Stomach (tissue), 9 donors: ENCODE measurements around the gene PPP1R1B. TPM values are rescaled to one million over a fixed set of nuclear protein-coding genes. Genes with fewer than 3 reads are reported as not detected.

Experiments used
- DNase-seq, 2 donors: peaks; one replicate each; pipeline versions ENCODE4 v3.0.0 to v3.0.0-alpha.2; 2013 to 2019
- H3K27ac ChIP-seq, 5 donors: fragments of 200-600 bp in 4 of 5; sonication (generic) in 4 of 5; one replicate each; pipeline ENCODE4 v1.5.1; 2013 to 2019; ENCODE audit warnings: mild to moderate bottlenecking in 1 of 5, moderate library complexity in 1 of 5
- H3K27me3 ChIP-seq, 3 donors: fragments of 200-600 bp; sonication (generic); one replicate each; pipeline ENCODE4 v1.5.1; 2017 to 2019; ENCODE audit warnings: mixed run types in 1 of 3
- H3K36me3 ChIP-seq, 4 donors: fragments of 200-600 bp; sonication (generic); 1 replicate in 3 of 4; 2 replicates in 1 of 4; pipeline ENCODE4 v1.5.1; 2016 to 2019
- H3K4me1 ChIP-seq, 4 donors: fragments of 200-600 bp; sonication (generic); one replicate each; pipeline ENCODE4 v1.5.1; 2016 to 2019
- H3K4me3 ChIP-seq, 4 donors: fragments of 200-600 bp; sonication (generic) in 3 of 4; one replicate each; pipeline ENCODE4 v1.5.1; 2016 to 2019; ENCODE audit warnings: mild to moderate bottlenecking in 1 of 4
- H3K9me3 ChIP-seq, 4 donors: fragments of 200-600 bp; sonication (generic); one replicate each; pipeline ENCODE4 v1.5.1; 2016 to 2019
- EP300 ChIP-seq: sonication (generic); formaldehyde crosslinking; IDR thresholded peaks from one replicate; pipeline ENCODE4 v1.6.1; 2017; ENCODE audit warnings: antibody characterized with exemption
- POLR2A ChIP-seq, 4 donors: fragments of 450-650 bp; IDR thresholded peaks; one replicate each; pipeline ENCODE4 v1.6.1; 2016; ENCODE audit warnings: antibody characterized with exemption in 4 of 4, control low read depth in 2 of 4, mild to moderate bottlenecking in 1 of 4, moderate library complexity in 1 of 4
- POLR2AphosphoS5 ChIP-seq, 3 donors: sonication (generic); formaldehyde crosslinking; IDR thresholded peaks; one replicate each; pipeline ENCODE4 v1.6.1; 2016; ENCODE audit warnings: antibody characterized with exemption in 3 of 3
- WGBS, 5 donors: extraction: QIAGEN DNeasy Blood & Tissue Kit in 3 of 5; methylation state at CpG; one replicate each; pipeline versions ENCODE4 v1.1.5 to v1.1.7; 2013 to 2018; 5-methylcytosine and 5-hydroxymethylcytosine counted together
- intact Hi-C: fragments of 100-400 bp; cut with DNase I; formaldehyde crosslinking; loops from one replicate; pipeline ENCODE4 v1.15.1; 2023; ENCODE audit warnings: low total_unique reads
- polyA plus RNA-seq, 3 donors: library from polyadenylated mRNA; stranded (reverse); fragments of 200-250 nt; gene quantifications; one replicate each; pipeline ENCODE4 v1.2.3, GENCODE V29; 2013
- total RNA-seq, 5 donors: library from RNA; depleted of rRNA; stranded (reverse); fragments of >200 nt; gene quantifications; one replicate each; pipeline versions ENCODE4 v1.1.0 to v1.2.3, GENCODE V29; 2014 to 2016
- TF ChIP-seq, protein P1 (sequence below), 7 experiments: fragments of 450-650 bp in 4 of 7; fragments of 200-600 bp in 3 of 7; sonication (generic) in 3 of 7; IDR thresholded peaks; one replicate each; pipeline ENCODE4 v1.5.1; 2016 to 2019; ENCODE audit warnings: antibody characterized with exemption in 7 of 7, control low read depth in 2 of 7, mild to moderate bottlenecking in 1 of 7
- donor health status: healthy with polysubstance abuse.
- donor health status: Bipolar disorder and iron deficiency.
- donor health status: healthy.

PPP1R1B gene
- total and polyA plus RNA-seq, 8 donors: 0.58 to 279 (median 10.3) TPM

DNA sequence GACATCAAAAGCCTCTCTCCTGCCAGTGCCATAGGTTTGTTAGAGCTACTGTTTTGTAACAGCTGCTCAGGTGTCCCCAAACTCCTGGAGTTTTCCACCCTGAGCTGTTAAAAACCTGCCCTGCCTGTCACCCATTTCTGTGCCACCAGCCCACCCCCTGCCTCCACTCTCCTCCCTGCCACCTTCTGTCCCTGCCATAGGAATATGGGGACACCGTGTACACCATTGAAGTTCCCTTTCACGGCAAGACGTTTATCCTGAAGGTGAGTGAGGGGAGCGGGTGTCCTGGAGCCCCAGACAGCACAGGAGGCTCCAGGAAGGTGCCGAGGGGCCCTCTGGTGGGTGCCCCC lies 33.2 kb downstream of the PPP1R1B start:
- WGBS, 5 donors: 60 to 86% (median 81%) methylated on average over 5 of the region's 5 CpGs
- peak overlapping the region in 4 of 5 donors; percentile 21 to 82 (median 67) for H3K27ac ChIP-seq
- intact Hi-C loops: no loop called here
- peaks cover 0 to 4% (median 0%) of the 10 kb centered on the region in 3 donors for H3K27me3 ChIP-seq
- no peak for TF ChIP-seq POLR2AphosphoS5 (IDR thresholded peaks at IDR 0.05)
- TF ChIP-seq EP300: no peak
- TF ChIP-seq POLR2A (IDR thresholded peaks at IDR 0.05): no peak
- TF ChIP-seq, protein P1, sequence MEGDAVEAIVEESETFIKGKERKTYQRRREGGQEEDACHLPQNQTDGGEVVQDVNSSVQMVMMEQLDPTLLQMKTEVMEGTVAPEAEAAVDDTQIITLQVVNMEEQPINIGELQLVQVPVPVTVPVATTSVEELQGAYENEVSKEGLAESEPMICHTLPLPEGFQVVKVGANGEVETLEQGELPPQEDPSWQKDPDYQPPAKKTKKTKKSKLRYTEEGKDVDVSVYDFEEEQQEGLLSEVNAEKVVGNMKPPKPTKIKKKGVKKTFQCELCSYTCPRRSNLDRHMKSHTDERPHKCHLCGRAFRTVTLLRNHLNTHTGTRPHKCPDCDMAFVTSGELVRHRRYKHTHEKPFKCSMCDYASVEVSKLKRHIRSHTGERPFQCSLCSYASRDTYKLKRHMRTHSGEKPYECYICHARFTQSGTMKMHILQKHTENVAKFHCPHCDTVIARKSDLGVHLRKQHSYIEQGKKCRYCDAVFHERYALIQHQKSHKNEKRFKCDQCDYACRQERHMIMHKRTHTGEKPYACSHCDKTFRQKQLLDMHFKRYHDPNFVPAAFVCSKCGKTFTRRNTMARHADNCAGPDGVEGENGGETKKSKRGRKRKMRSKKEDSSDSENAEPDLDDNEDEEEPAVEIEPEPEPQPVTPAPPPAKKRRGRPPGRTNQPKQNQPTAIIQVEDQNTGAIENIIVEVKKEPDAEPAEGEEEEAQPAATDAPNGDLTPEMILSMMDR (IDR thresholded peaks at IDR 0.05): no peak
- DNase-seq: no peak
- H3K4me1 ChIP-seq: peaks cover 43 to 61% (median 54%) of the 10 kb centered on the region in 4 donors
- no peaks in the 10 kb centered on the region for H3K9me3 ChIP-seq
- peaks cover 21 to 81% (median 74%) of the 10 kb centered on the region in 4 donors for H3K36me3 ChIP-seq
- no peak overlapping the region for H3K4me3 ChIP-seq

DNA sequence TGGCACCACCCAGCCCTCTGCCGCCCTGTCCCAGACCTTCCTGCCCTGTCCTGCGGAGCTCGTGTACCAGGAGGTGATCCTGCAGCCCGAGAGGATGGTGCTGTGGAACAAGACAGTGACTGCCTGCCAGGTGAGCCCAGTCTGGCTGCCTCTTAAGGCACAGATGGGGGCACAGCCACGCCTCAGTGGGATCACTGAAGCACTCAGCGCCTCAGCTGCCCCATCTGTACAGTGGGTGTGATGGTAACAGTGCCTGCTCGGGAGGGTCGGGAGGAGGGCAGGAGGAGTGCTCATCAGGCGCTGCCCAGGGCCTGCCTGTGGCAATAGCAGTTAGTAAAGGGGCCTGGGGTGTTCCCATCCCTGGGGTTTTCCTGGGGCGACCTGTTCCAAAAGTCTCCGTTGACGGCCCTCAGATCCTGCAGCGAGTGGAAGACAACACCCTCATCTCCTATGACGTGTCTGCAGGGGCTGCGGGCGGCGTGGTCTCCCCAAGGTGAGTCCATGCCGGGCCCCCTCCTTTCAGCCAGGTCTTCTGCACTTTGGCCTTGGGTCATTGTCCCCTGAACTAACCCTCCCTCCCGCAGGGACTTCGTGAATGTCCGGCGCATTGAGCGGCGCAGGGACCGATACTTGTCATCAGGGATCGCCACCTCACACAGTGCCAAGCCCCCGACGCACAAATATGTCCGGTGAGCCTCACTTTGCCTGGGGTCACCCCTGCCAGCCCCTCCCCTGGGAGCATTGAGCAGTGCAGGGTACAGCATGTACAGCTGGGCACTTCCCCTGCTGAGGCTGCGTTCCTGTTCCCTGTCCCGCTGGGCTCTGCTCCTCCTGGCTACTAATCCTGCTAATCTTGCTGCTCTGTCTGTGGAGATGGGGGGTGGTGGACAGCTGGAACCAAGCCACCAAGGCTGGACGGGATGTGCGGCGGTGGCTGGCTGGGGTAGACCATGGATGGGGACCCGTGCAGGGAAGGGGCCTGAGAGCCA lies 33.9 kb downstream of the PPP1R1B start:
- no peak overlapping the region for H3K4me3 ChIP-seq
- peaks cover 21 to 74% (median 72%) of the 10 kb centered on the region in 4 donors for H3K36me3 ChIP-seq
- peak overlapping the region in 3 of 5 donors; percentile 79 to 82 (median 81) for H3K27ac ChIP-seq
- peaks cover 0 to 11% (median 0%) of the 10 kb centered on the region in 3 donors for H3K27me3 ChIP-seq
- intact Hi-C loops: no loop called here
- TF ChIP-seq, protein P1 (IDR thresholded peaks at IDR 0.05): no peak
- TF ChIP-seq POLR2AphosphoS5 (IDR thresholded peaks at IDR 0.05) (no peak), EP300 (no peak), POLR2A (IDR thresholded peaks at IDR 0.05) (no peak)
- H3K9me3 ChIP-seq: no peaks in the 10 kb centered on the region
- peaks cover 44 to 65% (median 60%) of the 10 kb centered on the region in 4 donors for H3K4me1 ChIP-seq
- 77 to 87% (median 83%) methylated on average over 20 to 35 of the region's 35 CpGs for WGBS, 5 donors
- DNase-seq: no peak

DNA sequence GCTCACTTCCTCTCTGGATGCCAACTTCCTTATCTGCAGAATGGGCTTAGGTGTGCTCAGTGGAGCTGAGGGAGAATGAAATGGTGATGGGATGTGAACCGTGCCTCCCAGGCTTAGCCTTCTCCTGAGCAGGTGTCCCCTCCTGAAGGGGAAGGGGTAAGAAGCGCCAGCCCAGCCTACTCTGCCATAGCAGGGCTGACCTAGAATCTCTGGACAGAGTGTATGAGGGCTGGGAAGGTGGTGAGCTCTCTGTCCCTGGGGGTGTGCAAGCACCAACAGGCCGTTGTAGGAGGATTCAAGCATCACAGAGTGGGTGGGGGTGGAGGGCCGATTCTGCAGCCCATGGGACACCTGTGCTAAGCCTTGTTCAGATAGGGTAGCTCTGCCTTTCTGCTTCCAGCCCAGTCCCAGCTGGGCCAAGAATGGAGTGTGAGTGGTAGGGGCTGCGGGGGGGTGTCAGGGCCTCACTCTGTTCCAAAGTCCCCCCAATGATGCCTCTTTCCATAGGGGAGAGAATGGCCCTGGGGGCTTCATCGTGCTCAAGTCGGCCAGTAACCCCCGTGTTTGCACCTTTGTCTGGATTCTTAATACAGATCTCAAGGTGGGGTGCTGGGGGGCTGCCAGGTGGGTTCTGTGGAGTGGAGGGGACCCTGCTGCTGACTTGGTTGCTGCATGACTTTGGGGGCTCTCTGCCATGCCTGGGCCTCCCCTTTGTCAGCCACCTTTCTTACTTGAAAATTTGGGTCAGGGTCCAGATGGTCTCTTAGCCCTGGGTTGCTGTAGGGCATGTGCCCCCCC lies 35.2 kb downstream of the PPP1R1B start:
- WGBS, 5 donors: 49 to 75% (median 60%) methylated on average over 7 to 8 of the region's 8 CpGs

More for the DNA sequence above, 35.2 kb downstream of the PPP1R1B start:
- Histone ChIP-seq H3K4me3 (peak overlapping the region in 1 of 4 donors; percentile 14), H3K36me3 (peaks cover 21 to 62% (median 59%) of the 10 kb centered on the region in 4 donors), H3K9me3 (no peaks in the 10 kb centered on the region), H3K27me3 (peaks cover 0 to 23% (median 9%) of the 10 kb centered on the region in 3 donors), H3K27ac (peak overlapping the region in 4 of 5 donors; percentile 12 to 82 (median 80)), H3K4me1 (peaks cover 46 to 76% (median 70%) of the 10 kb centered on the region in 4 donors)
- TF ChIP-seq, protein P1 (IDR thresholded peaks at IDR 0.05): no peak
- TF ChIP-seq POLR2AphosphoS5 (IDR thresholded peaks at IDR 0.05) (no peak), EP300 (no peak), POLR2A (IDR thresholded peaks at IDR 0.05) (no peak)
- intact Hi-C loops: no loop called here
- no peak for DNase-seq
